ENCODE data around the gene SNX9. TPM values are rescaled to one million over a fixed set of nuclear protein-coding genes. Genes with fewer than 3 reads are reported as not detected.

SNX9 gene
- total and polyA plus RNA-seq, 4 donors: 19.3 to 27.6 (median 23.3) TPM

DNA sequence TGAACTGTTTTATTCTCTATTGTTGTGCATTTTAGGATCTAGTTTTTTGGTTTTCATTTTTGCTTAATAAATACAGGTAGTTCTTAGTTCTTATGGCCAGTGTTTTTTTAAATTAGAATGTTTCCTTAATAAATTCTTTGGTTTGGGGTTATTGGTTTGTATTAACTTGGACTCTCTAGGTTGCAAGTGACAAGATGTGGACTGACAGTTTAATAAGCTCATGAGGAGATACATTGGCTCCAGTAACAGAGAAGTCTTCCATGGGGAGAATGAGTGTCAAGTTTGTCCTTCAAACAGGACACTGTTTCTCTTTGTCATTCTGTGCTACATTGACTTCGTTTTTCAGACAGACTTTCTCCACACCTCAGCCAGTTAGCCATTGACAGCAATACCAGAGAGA, 39.7 kb downstream of the SNX9 start:
- no CpG with 5 or more reads among the region's 1 CpG for WGBS (ENCODE audit: insufficient coverage)
- peaks cover 6% of the 10 kb centered on the region for H3K4me1 ChIP-seq (ENCODE audit: control insufficient read depth, insufficient read depth, low read length)

DNA sequence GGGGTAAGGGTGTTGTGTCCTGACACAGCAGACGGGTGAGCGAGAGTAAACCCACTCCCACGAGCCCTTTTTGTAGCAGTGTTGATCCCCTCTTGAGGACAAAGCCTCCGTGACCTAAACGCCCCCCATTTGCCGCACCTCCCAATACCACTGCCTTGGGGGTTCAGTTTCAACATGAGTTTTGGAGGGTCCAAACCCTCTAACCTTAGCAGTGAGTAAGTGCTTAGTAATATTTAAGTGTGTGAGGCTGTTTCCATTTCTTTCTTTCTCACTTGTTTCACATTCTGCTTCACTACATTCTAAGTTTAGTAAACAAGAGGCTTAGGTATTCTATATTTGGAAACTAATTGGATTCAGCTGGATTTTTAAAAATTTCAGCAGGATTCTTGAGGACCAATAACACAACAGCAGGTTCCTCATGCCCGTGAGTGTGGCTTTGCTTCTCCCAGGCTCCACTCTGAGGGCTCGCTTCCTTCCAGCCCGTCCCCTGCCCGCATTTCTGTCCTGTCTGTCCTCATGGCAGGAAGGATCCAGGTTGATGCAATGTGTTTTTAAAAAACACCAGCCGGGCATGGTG, 41.2 kb downstream of the SNX9 start:
- no peaks in the 10 kb centered on the region for H3K27me3 ChIP-seq (ENCODE audit: control insufficient read depth, insufficient read depth, low read length)
- no peak overlapping the region for H3K27ac ChIP-seq (ENCODE audit: low read depth, low read length)
- H3K9me3 ChIP-seq (ENCODE audit: control insufficient read depth, insufficient read depth, low read length): no peaks in the 10 kb centered on the region
- H3K36me3 ChIP-seq (ENCODE audit: control insufficient read depth, insufficient read depth, low read length): peaks cover 6% of the 10 kb centered on the region
- H3K4me3 ChIP-seq (ENCODE audit: low read depth, low read length): no peak overlapping the region
- peaks cover 6% of the 10 kb centered on the region for H3K4me1 ChIP-seq (ENCODE audit: control insufficient read depth, insufficient read depth, low read length)
- no peak for DNase-seq (ENCODE audit: low read depth in 4 of 6, low spot score in 6 of 6)
- WGBS (ENCODE audit: insufficient coverage): 96% methylated on average over 9 of the region's 11 CpGs

More for the DNA sequence above, 39.7 kb downstream of the SNX9 start:
- H3K9me3 ChIP-seq (ENCODE audit: control insufficient read depth, insufficient read depth, low read length): no peaks in the 10 kb centered on the region
- DNase-seq (ENCODE audit: low read depth in 4 of 6, low spot score in 6 of 6): no peak
- H3K36me3 ChIP-seq (ENCODE audit: control insufficient read depth, insufficient read depth, low read length): no peaks in the 10 kb centered on the region
- H3K27ac ChIP-seq (ENCODE audit: low read depth, low read length): no peak overlapping the region
- no peak overlapping the region for H3K4me3 ChIP-seq (ENCODE audit: low read depth, low read length)
- H3K27me3 ChIP-seq (ENCODE audit: control insufficient read depth, insufficient read depth, low read length): no peaks in the 10 kb centered on the region

DNA sequence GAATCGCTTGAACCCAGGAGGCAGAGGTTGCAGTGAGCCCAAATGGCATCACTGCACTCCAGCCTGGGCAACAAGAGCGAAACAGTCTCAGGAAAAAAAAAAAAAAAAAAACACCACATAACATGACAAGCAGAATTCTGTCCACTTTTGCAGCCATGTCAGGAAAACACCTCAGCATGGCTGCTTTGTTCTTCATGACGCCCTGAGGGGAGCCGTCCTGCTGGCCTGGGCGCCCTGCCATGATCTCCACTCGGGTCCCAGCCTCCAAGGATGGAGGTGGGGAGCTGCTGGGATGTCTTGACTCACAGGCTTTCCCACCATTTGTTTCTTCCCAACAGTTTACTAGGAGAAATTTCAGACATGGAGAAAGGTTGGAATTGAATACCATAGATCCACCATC, 42.2 kb downstream of the SNX9 start:
- Histone ChIP-seq H3K4me3 (ENCODE audit: low read depth, low read length) (no peak overlapping the region), H3K4me1 (ENCODE audit: control insufficient read depth, insufficient read depth, low read length) (peaks cover 6% of the 10 kb centered on the region), H3K27me3 (ENCODE audit: control insufficient read depth, insufficient read depth, low read length) (no peaks in the 10 kb centered on the region), H3K9me3 (ENCODE audit: control insufficient read depth, insufficient read depth, low read length) (no peaks in the 10 kb centered on the region), H3K36me3 (ENCODE audit: control insufficient read depth, insufficient read depth, low read length) (peaks cover 16% of the 10 kb centered on the region), H3K27ac (ENCODE audit: low read depth, low read length) (no peak overlapping the region)
- 100% methylated on average over 1 of the region's 6 CpGs for WGBS (ENCODE audit: insufficient coverage)
- no peak for DNase-seq (ENCODE audit: low read depth in 4 of 6, low spot score in 6 of 6)

DNA sequence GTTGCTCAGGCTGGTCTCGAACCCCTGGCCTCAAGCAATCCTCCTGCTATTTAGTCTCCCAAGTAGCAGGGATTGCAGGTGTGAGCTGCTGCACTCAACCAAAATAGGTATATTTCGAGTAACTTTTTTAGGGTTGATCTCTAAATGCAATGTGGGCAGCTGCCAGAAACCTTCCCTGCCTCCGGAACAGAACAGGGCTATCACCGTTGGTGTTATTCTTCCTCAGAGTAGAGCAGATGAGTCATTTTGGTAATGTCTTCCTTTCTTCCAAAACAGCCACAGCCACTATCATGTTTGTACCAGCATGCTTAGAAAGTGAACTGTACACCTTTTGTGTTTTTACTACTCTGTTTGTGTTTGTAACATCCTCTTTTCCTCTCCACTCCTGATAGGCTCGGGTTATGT, 44.1 kb downstream of the SNX9 start:
- H3K27ac ChIP-seq (ENCODE audit: low read depth, low read length): no peak overlapping the region
- H3K36me3 ChIP-seq (ENCODE audit: control insufficient read depth, insufficient read depth, low read length): peaks cover 25% of the 10 kb centered on the region
- H3K9me3 ChIP-seq (ENCODE audit: control insufficient read depth, insufficient read depth, low read length): no peaks in the 10 kb centered on the region
- peaks cover 6% of the 10 kb centered on the region for H3K4me1 ChIP-seq (ENCODE audit: control insufficient read depth, insufficient read depth, low read length)
- no peak overlapping the region for H3K4me3 ChIP-seq (ENCODE audit: low read depth, low read length)
- H3K27me3 ChIP-seq (ENCODE audit: control insufficient read depth, insufficient read depth, low read length): no peaks in the 10 kb centered on the region
- DNase-seq (ENCODE audit: low read depth in 4 of 6, low spot score in 6 of 6): no peak
- WGBS (ENCODE audit: insufficient coverage): 100% methylated on average over 1 of the region's 5 CpGs

DNA sequence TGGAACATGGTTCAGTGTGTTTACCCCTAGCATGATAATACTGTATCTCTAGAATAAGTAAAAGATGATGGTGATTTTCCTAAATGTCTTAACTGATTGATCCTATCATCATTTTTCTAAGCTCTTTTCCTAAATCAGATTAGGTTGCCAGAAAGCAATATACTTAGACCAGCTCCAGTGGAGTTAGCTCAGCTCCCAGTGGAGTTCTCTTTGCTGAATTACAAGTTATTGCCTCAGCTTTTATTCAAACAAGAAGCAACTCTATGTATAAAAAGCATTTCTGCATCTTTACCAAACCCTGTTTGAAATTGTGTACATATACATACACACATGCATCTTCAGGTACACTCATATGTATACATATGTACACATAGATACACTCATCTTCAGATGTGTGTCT, 44.9 kb downstream of the SNX9 start:
- no peak overlapping the region for H3K27ac ChIP-seq (ENCODE audit: low read depth, low read length)
- peak in 1 of 6 donors; percentile 33 for DNase-seq (ENCODE audit: low read depth in 4 of 6, low spot score in 6 of 6)
- peaks cover 25% of the 10 kb centered on the region for H3K36me3 ChIP-seq (ENCODE audit: control insufficient read depth, insufficient read depth, low read length)
- H3K27me3 ChIP-seq (ENCODE audit: control insufficient read depth, insufficient read depth, low read length): no peaks in the 10 kb centered on the region
- H3K4me3 ChIP-seq (ENCODE audit: low read depth, low read length): no peak overlapping the region
- peaks cover 6% of the 10 kb centered on the region for H3K4me1 ChIP-seq (ENCODE audit: control insufficient read depth, insufficient read depth, low read length)
- H3K9me3 ChIP-seq (ENCODE audit: control insufficient read depth, insufficient read depth, low read length): no peaks in the 10 kb centered on the region

DNA sequence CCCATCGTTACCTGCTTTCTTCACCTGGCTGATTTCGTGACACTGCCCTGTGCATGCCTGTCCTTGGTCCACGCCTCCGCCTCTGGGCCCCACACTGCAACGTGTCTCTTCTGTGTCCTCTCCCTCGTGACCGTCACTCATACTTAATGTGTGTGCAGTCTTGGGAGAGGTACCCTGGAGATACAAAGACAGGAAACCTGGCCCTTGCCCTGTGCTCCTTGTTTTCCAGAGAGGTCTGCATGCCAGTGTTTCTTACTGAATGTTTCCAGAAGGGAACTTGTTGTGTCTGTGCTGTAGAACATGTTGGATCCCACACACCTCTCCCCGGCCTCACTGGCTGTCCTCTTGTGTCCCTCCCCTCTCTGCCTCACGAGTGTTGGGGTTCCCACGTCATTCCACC, 45.8 kb downstream of the SNX9 start:
- peaks cover 6% of the 10 kb centered on the region for H3K4me1 ChIP-seq (ENCODE audit: control insufficient read depth, insufficient read depth, low read length)
- no peaks in the 10 kb centered on the region for H3K9me3 ChIP-seq (ENCODE audit: control insufficient read depth, insufficient read depth, low read length)
- H3K36me3 ChIP-seq (ENCODE audit: control insufficient read depth, insufficient read depth, low read length): peaks cover 28% of the 10 kb centered on the region
- H3K27me3 ChIP-seq (ENCODE audit: control insufficient read depth, insufficient read depth, low read length): no peaks in the 10 kb centered on the region
- WGBS (ENCODE audit: insufficient coverage): 88% methylated on average over 7 of the region's 10 CpGs
- DNase-seq (ENCODE audit: low read depth in 4 of 6, low spot score in 6 of 6): no peak
- H3K27ac ChIP-seq (ENCODE audit: low read depth, low read length): no peak overlapping the region
- H3K4me3 ChIP-seq (ENCODE audit: low read depth, low read length): no peak overlapping the region

DNA sequence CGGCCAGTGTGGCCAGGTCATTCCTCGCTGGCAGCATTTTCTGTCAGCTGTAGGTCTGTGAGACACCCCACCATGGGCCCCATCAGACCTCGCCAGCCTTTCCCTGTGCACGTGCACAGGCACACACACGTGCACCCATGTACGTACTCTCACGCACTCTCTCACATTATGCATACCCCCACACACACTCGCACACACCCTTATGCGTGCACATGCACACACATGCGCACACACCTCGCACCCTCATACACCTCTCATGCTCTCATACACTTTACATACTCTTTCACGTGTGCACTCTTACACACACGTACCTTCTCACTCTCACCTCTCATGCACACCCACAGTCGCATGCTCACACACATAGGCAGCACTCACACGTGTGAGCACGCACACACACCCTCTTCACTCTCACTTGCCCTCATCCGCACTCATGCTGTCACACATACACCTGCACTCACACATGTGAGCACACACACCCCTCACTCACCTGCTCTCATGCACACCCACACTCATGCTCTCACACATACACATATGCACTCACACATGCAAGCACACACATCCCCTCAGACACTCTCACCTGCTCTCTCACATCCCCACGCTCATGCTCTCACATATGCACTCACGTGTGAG, 46.7 kb downstream of the SNX9 start:
- peaks cover 31% of the 10 kb centered on the region for H3K36me3 ChIP-seq (ENCODE audit: control insufficient read depth, insufficient read depth, low read length)
- H3K4me1 ChIP-seq (ENCODE audit: control insufficient read depth, insufficient read depth, low read length): peaks cover 6% of the 10 kb centered on the region
- 95% methylated on average over 19 of the region's 19 CpGs for WGBS (ENCODE audit: insufficient coverage)
- H3K4me3 ChIP-seq (ENCODE audit: low read depth, low read length): no peak overlapping the region
- H3K27ac ChIP-seq (ENCODE audit: low read depth, low read length): no peak overlapping the region
- H3K9me3 ChIP-seq (ENCODE audit: control insufficient read depth, insufficient read depth, low read length): no peaks in the 10 kb centered on the region
- DNase-seq (ENCODE audit: low read depth in 4 of 6, low spot score in 6 of 6): no peak
- H3K27me3 ChIP-seq (ENCODE audit: control insufficient read depth, insufficient read depth, low read length): no peaks in the 10 kb centered on the region

DNA sequence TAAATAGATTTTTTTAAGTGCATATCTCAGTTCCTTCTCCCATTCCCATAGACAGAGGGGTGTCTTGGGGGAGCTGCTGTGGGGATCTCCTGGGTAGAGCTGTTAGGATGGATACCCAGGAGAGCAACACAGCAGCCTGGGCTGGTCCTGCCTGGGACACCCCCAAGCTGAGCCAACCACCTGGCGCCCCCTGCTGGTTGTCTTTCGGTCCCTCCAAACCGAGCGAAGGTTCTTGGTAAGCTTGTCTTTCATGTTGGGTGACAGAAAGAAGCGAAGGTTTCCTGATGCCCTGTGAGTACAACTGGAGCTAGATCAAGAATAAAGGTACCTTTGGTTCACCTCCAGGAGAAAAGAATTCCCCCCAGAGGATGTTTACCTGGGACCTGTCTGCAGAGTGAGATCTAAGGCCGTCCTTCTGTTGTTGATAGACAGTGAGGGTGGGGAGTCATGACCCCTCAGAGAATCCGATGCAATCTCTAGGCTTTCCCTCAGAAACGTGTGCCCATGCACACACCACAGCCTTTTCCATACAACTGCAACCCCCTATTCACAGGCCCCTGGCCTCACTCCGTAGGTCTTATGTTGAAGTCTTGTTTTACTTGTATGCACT, 50.8 kb downstream of the SNX9 start:
- Histone ChIP-seq H3K9me3 (ENCODE audit: control insufficient read depth, insufficient read depth, low read length) (no peaks in the 10 kb centered on the region), H3K4me1 (ENCODE audit: control insufficient read depth, insufficient read depth, low read length) (peaks cover 3% of the 10 kb centered on the region), H3K36me3 (ENCODE audit: control insufficient read depth, insufficient read depth, low read length) (peaks cover 41% of the 10 kb centered on the region), H3K27me3 (ENCODE audit: control insufficient read depth, insufficient read depth, low read length) (no peaks in the 10 kb centered on the region), H3K4me3 (ENCODE audit: low read depth, low read length) (no peak overlapping the region), H3K27ac (ENCODE audit: low read depth, low read length) (no peak overlapping the region)
- 61% methylated on average over 6 of the region's 9 CpGs for WGBS (ENCODE audit: insufficient coverage)
- peak in 1 of 6 donors; percentile 47 for DNase-seq (ENCODE audit: low read depth in 4 of 6, low spot score in 6 of 6)

DNA sequence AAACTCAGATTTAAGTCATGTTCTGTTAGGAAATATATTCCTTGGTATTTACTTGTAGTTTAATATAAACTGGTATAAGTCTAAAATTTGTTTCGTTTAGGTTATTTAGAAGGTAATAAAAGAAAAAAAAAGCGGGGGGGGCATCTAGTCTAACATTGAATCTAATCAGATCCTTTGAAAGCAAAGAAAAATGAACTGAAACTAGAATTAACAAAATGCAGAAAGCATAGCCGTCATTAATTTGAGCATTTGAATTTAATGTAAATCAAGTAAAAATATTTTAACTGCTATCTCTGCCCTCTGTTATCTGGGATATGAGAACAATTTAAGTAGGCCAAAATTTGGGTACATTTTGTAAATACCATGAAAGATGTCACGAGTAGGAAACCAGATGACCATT, 54.1 kb downstream of the SNX9 start:
- no peaks in the 10 kb centered on the region for H3K9me3 ChIP-seq (ENCODE audit: control insufficient read depth, insufficient read depth, low read length)
- H3K27ac ChIP-seq (ENCODE audit: low read depth, low read length): no peak overlapping the region
- no peak overlapping the region for H3K4me3 ChIP-seq (ENCODE audit: low read depth, low read length)
- no peak for DNase-seq (ENCODE audit: low read depth in 4 of 6, low spot score in 6 of 6)
- no peaks in the 10 kb centered on the region for H3K27me3 ChIP-seq (ENCODE audit: control insufficient read depth, insufficient read depth, low read length)
- peaks cover 3% of the 10 kb centered on the region for H3K4me1 ChIP-seq (ENCODE audit: control insufficient read depth, insufficient read depth, low read length)
- H3K36me3 ChIP-seq (ENCODE audit: control insufficient read depth, insufficient read depth, low read length): peaks cover 18% of the 10 kb centered on the region
- WGBS (ENCODE audit: insufficient coverage): 100% methylated on average over 1 of the region's 4 CpGs

All from spinal cord (tissue), 10 donors.